ENCODE measurements around the gene CATSPER1. TPM values are rescaled to one million over a fixed set of nuclear protein-coding genes. Genes with fewer than 3 reads are reported as not detected.

The CATSPER1 gene
- total RNA-seq, 1 donor from 2014 or later, result 0.54 TPM

DNA sequence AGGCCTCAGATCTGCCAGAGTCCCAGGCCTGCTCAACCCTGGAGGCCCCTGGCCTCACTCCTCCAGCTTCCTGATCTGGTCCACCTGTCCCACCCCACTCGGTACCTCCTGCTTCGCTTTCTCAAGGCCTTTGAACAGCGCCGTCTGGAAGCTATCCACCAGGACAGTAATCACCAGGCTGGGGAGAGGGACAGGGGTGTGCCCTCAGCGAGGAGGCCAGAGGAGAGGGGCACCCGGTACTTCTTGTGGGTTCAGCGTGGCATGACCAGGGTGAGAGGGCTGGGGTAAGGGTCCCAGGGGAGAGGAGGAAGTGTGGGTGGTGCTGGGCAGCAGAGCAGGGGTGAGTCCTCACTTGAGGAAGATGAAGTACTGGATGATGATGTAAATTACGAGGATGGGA is 6.1 kb downstream of the CATSPER1 start:
- H3K4me3 Mint-ChIP-seq (ENCODE audit: unreplicated experiment), result no peak overlapping the region
- no peak for DNase-seq (ENCODE audit: extremely low spot score, unreplicated experiment)

DNA sequence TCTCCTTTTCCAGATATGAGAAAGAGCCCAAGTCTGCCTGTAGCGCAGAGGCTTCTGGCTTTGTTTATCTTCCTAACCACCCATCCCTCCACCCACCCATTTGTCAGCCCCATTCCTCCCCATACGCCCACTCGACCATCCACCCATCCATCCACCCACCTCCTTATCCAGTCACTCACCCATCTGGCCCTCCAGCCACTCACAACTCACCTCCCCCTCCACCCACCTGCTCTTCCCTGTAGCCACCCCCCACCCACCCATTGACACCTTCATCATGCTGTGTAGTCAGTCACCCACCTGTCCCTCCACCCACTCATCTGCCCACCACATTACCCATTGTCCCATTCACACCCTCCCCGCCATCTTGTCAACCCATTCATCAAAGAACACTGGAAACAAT is 9.0 kb downstream of the CATSPER1 start:
- Mint-ChIP-seq H3K9me3 (ENCODE audit: unreplicated experiment) (no peaks in the 10 kb centered on the region), H3K36me3 (ENCODE audit: unreplicated experiment) (no peaks in the 10 kb centered on the region), H3K4me1 (ENCODE audit: unreplicated experiment) (peaks cover 54% of the 10 kb centered on the region), H3K27me3 (ENCODE audit: unreplicated experiment) (no peaks in the 10 kb centered on the region), H3K27ac (ENCODE audit: unreplicated experiment) (no peak overlapping the region), H3K4me3 (ENCODE audit: unreplicated experiment) (no peak overlapping the region)
- TF ChIP-seq, protein P1, sequence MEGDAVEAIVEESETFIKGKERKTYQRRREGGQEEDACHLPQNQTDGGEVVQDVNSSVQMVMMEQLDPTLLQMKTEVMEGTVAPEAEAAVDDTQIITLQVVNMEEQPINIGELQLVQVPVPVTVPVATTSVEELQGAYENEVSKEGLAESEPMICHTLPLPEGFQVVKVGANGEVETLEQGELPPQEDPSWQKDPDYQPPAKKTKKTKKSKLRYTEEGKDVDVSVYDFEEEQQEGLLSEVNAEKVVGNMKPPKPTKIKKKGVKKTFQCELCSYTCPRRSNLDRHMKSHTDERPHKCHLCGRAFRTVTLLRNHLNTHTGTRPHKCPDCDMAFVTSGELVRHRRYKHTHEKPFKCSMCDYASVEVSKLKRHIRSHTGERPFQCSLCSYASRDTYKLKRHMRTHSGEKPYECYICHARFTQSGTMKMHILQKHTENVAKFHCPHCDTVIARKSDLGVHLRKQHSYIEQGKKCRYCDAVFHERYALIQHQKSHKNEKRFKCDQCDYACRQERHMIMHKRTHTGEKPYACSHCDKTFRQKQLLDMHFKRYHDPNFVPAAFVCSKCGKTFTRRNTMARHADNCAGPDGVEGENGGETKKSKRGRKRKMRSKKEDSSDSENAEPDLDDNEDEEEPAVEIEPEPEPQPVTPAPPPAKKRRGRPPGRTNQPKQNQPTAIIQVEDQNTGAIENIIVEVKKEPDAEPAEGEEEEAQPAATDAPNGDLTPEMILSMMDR (IDR thresholded peaks at IDR 0.05), result no peak
- DNase-seq (ENCODE audit: extremely low spot score, unreplicated experiment), result no peak

More for the DNA sequence above, 6.1 kb downstream of the CATSPER1 start:
- no peaks in the 10 kb centered on the region for H3K9me3 Mint-ChIP-seq (ENCODE audit: unreplicated experiment)
- TF ChIP-seq, protein P1 (IDR thresholded peaks at IDR 0.05), result no peak
- H3K36me3 Mint-ChIP-seq (ENCODE audit: unreplicated experiment), result no peaks in the 10 kb centered on the region
- H3K27ac Mint-ChIP-seq (ENCODE audit: unreplicated experiment), result peak overlapping the region; percentile 27
- H3K27me3 Mint-ChIP-seq (ENCODE audit: unreplicated experiment), result no peaks in the 10 kb centered on the region
- peaks cover 46% of the 10 kb centered on the region for H3K4me1 Mint-ChIP-seq (ENCODE audit: unreplicated experiment)

GRCh38 chr11:66016793-66017177 is 9.5 kb downstream of the CATSPER1 start:
- Mint-ChIP-seq H3K27me3 (ENCODE audit: unreplicated experiment) (no peaks in the 10 kb centered on the region), H3K36me3 (ENCODE audit: unreplicated experiment) (no peaks in the 10 kb centered on the region), H3K4me3 (ENCODE audit: unreplicated experiment) (no peak overlapping the region), H3K4me1 (ENCODE audit: unreplicated experiment) (peaks cover 49% of the 10 kb centered on the region), H3K27ac (ENCODE audit: unreplicated experiment) (peak overlapping the region; percentile 87), H3K9me3 (ENCODE audit: unreplicated experiment) (no peaks in the 10 kb centered on the region)
- DNase-seq (ENCODE audit: extremely low spot score, unreplicated experiment), result no peak
- TF ChIP-seq, protein P1 (IDR thresholded peaks at IDR 0.05), result no peak

DNA sequence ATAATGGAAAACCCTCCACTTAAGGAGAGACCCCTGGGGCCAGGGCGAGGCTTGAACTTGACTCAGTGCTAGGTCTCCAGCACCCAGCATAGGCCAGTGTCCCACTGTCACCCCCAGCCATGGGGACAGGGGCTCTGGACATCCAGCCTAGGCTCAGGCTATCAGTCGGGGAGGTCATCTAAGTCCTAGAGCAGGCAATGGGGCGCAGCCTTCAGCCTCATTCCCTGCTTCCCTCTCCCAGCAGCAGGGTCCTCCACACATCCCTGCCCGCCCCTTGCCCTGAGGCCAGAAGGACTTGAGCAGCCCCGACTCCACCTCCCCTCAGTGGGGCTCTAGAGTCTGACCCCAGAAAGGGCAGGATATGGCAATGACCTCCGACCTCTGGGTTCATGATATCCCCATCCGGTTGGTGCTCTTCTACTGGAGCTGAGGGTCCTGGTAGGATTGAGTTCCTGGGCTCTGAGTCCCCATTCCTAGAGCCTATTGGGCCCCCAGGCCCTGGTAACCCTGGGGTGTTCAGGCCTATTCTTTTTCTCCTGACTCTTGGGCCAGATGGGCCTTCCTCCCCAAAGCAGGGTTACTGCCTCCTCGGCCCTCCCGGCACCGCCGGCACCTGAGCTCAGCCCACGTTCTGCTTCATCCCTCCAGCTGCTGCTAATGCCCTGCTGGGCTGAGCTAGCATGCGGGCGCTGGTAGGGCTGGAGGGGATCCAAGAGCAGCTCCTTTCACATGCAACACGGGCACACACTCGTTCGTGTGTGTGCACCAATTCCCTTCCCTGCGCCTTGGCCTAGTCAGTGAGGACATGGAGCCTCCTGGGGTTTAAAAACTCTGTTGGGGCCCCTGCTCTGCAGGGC is 10.1 kb downstream of the CATSPER1 start:
- DNase-seq (ENCODE audit: extremely low spot score, unreplicated experiment), result peak; percentile 90
- H3K9me3 Mint-ChIP-seq (ENCODE audit: unreplicated experiment), result no peaks in the 10 kb centered on the region
- H3K27ac Mint-ChIP-seq (ENCODE audit: unreplicated experiment), result peak overlapping the region; percentile 87
- TF ChIP-seq, protein P1 (IDR thresholded peaks at IDR 0.05), result no peak
- peak overlapping the region; percentile 18 for H3K4me3 Mint-ChIP-seq (ENCODE audit: unreplicated experiment)
- H3K4me1 Mint-ChIP-seq (ENCODE audit: unreplicated experiment), result peaks cover 43% of the 10 kb centered on the region
- H3K36me3 Mint-ChIP-seq (ENCODE audit: unreplicated experiment), result no peaks in the 10 kb centered on the region
- no peaks in the 10 kb centered on the region for H3K27me3 Mint-ChIP-seq (ENCODE audit: unreplicated experiment)

- H3K4me1 Mint-ChIP-seq (ENCODE audit: unreplicated experiment), result peaks cover 37% of the 10 kb centered on the region
- no peaks in the 10 kb centered on the region for H3K36me3 Mint-ChIP-seq (ENCODE audit: unreplicated experiment)
- no peaks in the 10 kb centered on the region for H3K27me3 Mint-ChIP-seq (ENCODE audit: unreplicated experiment)
- TF ChIP-seq, protein P1 (IDR thresholded peaks at IDR 0.05), result no peak
- DNase-seq (ENCODE audit: extremely low spot score, unreplicated experiment), result no peak
- peak overlapping the region; percentile 87 for H3K27ac Mint-ChIP-seq (ENCODE audit: unreplicated experiment)
- H3K9me3 Mint-ChIP-seq (ENCODE audit: unreplicated experiment), result no peaks in the 10 kb centered on the region
- H3K4me3 Mint-ChIP-seq (ENCODE audit: unreplicated experiment), result no peak overlapping the region
Observed at GRCh38 chr11:66015454-66015881, 10.8 kb downstream of the CATSPER1 start.
